ENCODE data around the gene CCDC69.

Gene CCDC69

GRCh38 chr5:151153300-151153699 lies 70.6 kb downstream of the CCDC69 start:
- H3K4me3 ChIP-seq (ENCODE audit: low read depth, low read length), result no peak overlapping the region
- no peak for DNase-seq (ENCODE audit: low read depth)
- TF ChIP-seq CTCF (IDR thresholded peaks at IDR 0.05; ENCODE audit: control insufficient read depth, extremely low read depth, insufficient read depth), result no peak

GRCh38 chr5:151151793-151152192 lies 72.1 kb downstream of the CCDC69 start:
- TF ChIP-seq CTCF (IDR thresholded peaks at IDR 0.05; ENCODE audit: control insufficient read depth, extremely low read depth, insufficient read depth), result no peak
- H3K4me3 ChIP-seq (ENCODE audit: low read depth, low read length), result no peak overlapping the region
- no peak for DNase-seq (ENCODE audit: low read depth)

- no peak for TF ChIP-seq CTCF (IDR thresholded peaks at IDR 0.05; ENCODE audit: control insufficient read depth, extremely low read depth, insufficient read depth)
- DNase-seq (ENCODE audit: low read depth), result no peak
- no peak overlapping the region for H3K4me3 ChIP-seq (ENCODE audit: low read depth, low read length)
These were observed 72.6 kb downstream of the CCDC69 start for GRCh38 chr5:151151263-151151660.

- no peak for TF ChIP-seq CTCF (IDR thresholded peaks at IDR 0.05; ENCODE audit: control insufficient read depth, extremely low read depth, insufficient read depth)
- H3K4me3 ChIP-seq (ENCODE audit: low read depth, low read length), result no peak overlapping the region
- no peak for DNase-seq (ENCODE audit: low read depth)
These were observed 73.2 kb downstream of the CCDC69 start for GRCh38 chr5:151150471-151151262.

GRCh38 chr5:151148583-151148982 lies 75.3 kb downstream of the CCDC69 start:
- no peak overlapping the region for H3K4me3 ChIP-seq (ENCODE audit: low read depth, low read length)
- TF ChIP-seq CTCF (IDR thresholded peaks at IDR 0.05; ENCODE audit: control insufficient read depth, extremely low read depth, insufficient read depth), result no peak
- no peak for DNase-seq (ENCODE audit: low read depth)

GRCh38 chr5:151147033-151147432 lies 76.9 kb downstream of the CCDC69 start:
- TF ChIP-seq CTCF (IDR thresholded peaks at IDR 0.05; ENCODE audit: control insufficient read depth, extremely low read depth, insufficient read depth), result no peak
- no peak for DNase-seq (ENCODE audit: low read depth)
- H3K4me3 ChIP-seq (ENCODE audit: low read depth, low read length), result no peak overlapping the region

- no peak for DNase-seq (ENCODE audit: low read depth)
- no peak overlapping the region for H3K4me3 ChIP-seq (ENCODE audit: low read depth, low read length)
- TF ChIP-seq CTCF (IDR thresholded peaks at IDR 0.05; ENCODE audit: control insufficient read depth, extremely low read depth, insufficient read depth), result no peak
These were observed 77.8 kb downstream of the CCDC69 start for GRCh38 chr5:151146061-151146460.
